K562 (cell line): ENCODE measurements around the gene MX1. TPM values are rescaled to one million over a fixed set of nuclear protein-coding genes. Genes with fewer than 3 reads are reported as not detected.
A peak's percentile ranks its signal among the peaks of the same experiment; 100 is the strongest.

Experiments
- ATAC-seq: fragments of 200-7000 bp; cut with Tn5 transposase; 3 replicates; pipeline ENCODE4 v1.9.1; 2020; ENCODE audit warnings: moderate library complexity
- BruUV-seq: library from RNA; stranded (reverse); fragments of 400-500 nt; replicated peaks from 2 replicates; lab custom pipeline; 2021; lab: Mats Ljungman, UMichigan
- CTCF ChIA-PET: fragments of 300-600 bp; formaldehyde crosslinking; extraction: SDS; loops from one replicate; lab custom pipeline; 2021; ENCODE audit warnings: low intra/inter-chr PET ratio; lab: Yijun Ruan, JAX
- POLR2A ChIA-PET: fragments of 300-600, 350-650 bp; sonication (Branson Sonifier 250); formaldehyde crosslinking; extraction: SDS; loops from one replicate; lab custom pipeline; 2021; ENCODE audit warnings: antibody characterized with exemption, inconsistent platforms; lab: Yijun Ruan, JAX
- DNase-seq, 4 experiments: peaks; one replicate each; pipeline versions ENCODE4 v3.0.0 to v3.0.0-alpha.2; 2011 to 2018; ENCODE audit warnings: low spot score in 3 of 4, mixed read lengths in 3 of 4; ENCODE audit errors: extremely low read depth in 1 of 4
- FAIRE-seq: peaks from 2 replicates; lab custom pipeline; 2011; peaks lifted over from hg19 to GRCh38; lab: Jason Lieb, UNC
- H2AFZ ChIP-seq: 2 replicates; pipeline ENCODE4 v1.6.0; 2011; ENCODE audit warnings: low read depth, low read length, control low read depth, inconsistent platforms
- H3K27ac ChIP-seq: fragments of 200-600 bp; 3 replicates; pipeline ENCODE4 v1.8.0; 2011; ENCODE audit warnings: low read depth, mild to moderate bottlenecking, control low read depth, inconsistent platforms, low read length, moderate library complexity, mixed read lengths; ENCODE audit errors: extremely low read depth
- H3K27me3 ChIP-seq, 2 experiments: fragments of 300-600 bp in 1 of 2; 2 replicates in 1 of 2; 3 replicates in 1 of 2; pipeline versions ENCODE4 v1.6.0 to v1.8.0; 2011; ENCODE audit warnings: inconsistent platforms in 2 of 2, low read length in 2 of 2, mild to moderate bottlenecking in 1 of 2, mixed read lengths in 1 of 2, moderate library complexity in 1 of 2; ENCODE audit not compliant: control insufficient read depth in 2 of 2, insufficient read depth in 2 of 2
- H3K36me3 ChIP-seq: fragments of 300-600 bp; 3 replicates; pipeline ENCODE4 v1.8.0; 2011; ENCODE audit warnings: mild to moderate bottlenecking, low read length, inconsistent platforms; ENCODE audit not compliant: control insufficient read depth, insufficient read depth
- H3K4me1 ChIP-seq, 2 experiments: fragments of 200-600 bp in 1 of 2; replicated peaks in 1 of 2; 2 replicates in 1 of 2; 3 replicates in 1 of 2; pipeline versions ENCODE4 v1.5.1 to v1.8.0; 2011; ENCODE audit warnings: inconsistent platforms in 2 of 2, low read length in 2 of 2, mild to moderate bottlenecking in 1 of 2, mixed read lengths in 1 of 2, moderate library complexity in 1 of 2; ENCODE audit not compliant: control insufficient read depth in 2 of 2, insufficient read depth in 2 of 2
- H3K4me2 ChIP-seq: 2 replicates; pipeline ENCODE4 v1.6.1; 2011; ENCODE audit warnings: low read length, control low read depth, inconsistent platforms, mixed read lengths; ENCODE audit not compliant: insufficient read depth
- H3K4me3 ChIP-seq: fragments of 200-600 bp; sonication (generic), shearing (Covaris generic); 2 replicates; pipeline ENCODE4 v1.5.1; 2016; ENCODE audit warnings: control low read depth, inconsistent platforms
- H3K79me2 ChIP-seq: fragments of 200-600 bp; 3 replicates; pipeline ENCODE4 v1.8.0; 2011; ENCODE audit warnings: low read length, inconsistent platforms; ENCODE audit not compliant: control insufficient read depth, insufficient read depth
- H3K9ac ChIP-seq, 2 experiments: 2 replicates each; pipeline versions ENCODE4 v1.6.0 to v1.6.1; 2011; ENCODE audit warnings: low read depth in 2 of 2, low read length in 2 of 2, control low read depth in 1 of 2, inconsistent platforms in 1 of 2, mild to moderate bottlenecking in 1 of 2, mixed read lengths in 1 of 2; ENCODE audit not compliant: insufficient read depth in 1 of 2
- H3K9me1 ChIP-seq: one replicate; pipeline ENCODE4 v1.6.0; 2011; ENCODE audit warnings: inconsistent platforms, mild to moderate bottlenecking, low read length, moderate library complexity; ENCODE audit not compliant: control insufficient read depth, insufficient read depth
- H3K9me3 ChIP-seq: replicated peaks from 2 replicates; pipeline ENCODE4 v1.5.1; 2011; ENCODE audit warnings: low read depth, low read length, inconsistent platforms; ENCODE audit not compliant: control insufficient read depth, insufficient read depth
- H4K20me1 ChIP-seq: replicated peaks from 2 replicates; pipeline ENCODE4 v1.6.1; 2011; ENCODE audit warnings: low read length, inconsistent platforms, mixed read lengths; ENCODE audit not compliant: control insufficient read depth, insufficient read depth
- BRF1 ChIP-seq: IDR thresholded peaks from 3 replicates; pipeline ENCODE4 v1.6.1; 2011; ENCODE audit warnings: borderline replicate concordance, mild to moderate bottlenecking; ENCODE audit not compliant: insufficient read length; ENCODE audit errors: extremely low read depth
- ELF1 ChIP-seq: fragments of 200-800 bp; sonication (Bioruptor generic); IDR thresholded peaks from 2 replicates; pipeline ENCODE4 v1.6.1; 2016; ENCODE audit warnings: missing genetic modification characterization, missing compliant biosample characterization
- FOSL1 ChIP-seq: fragments of 200-800 bp; sonication (Bioruptor generic); conservative IDR thresholded peaks from 2 replicates; pipeline ENCODE4 v1.6.1; 2016; ENCODE audit warnings: missing genetic modification characterization, missing compliant biosample characterization
- NR2F6 ChIP-seq: fragments of 450-650 bp; formaldehyde crosslinking; IDR thresholded peaks from 2 replicates; pipeline ENCODE4 v1.4.0; 2020; ENCODE audit warnings: mild to moderate bottlenecking
- PPARD ChIP-seq: fragments of 250-450 bp; sonication (Bioruptor Pico); IDR thresholded peaks from 2 replicates; pipeline ENCODE4 v1.8.0; 2022; ENCODE audit warnings: inconsistent platforms, mild to moderate bottlenecking, moderate library complexity
- RBM22 ChIP-seq: fragments of 200-400 bp; formaldehyde crosslinking; IDR thresholded peaks from 2 replicates; pipeline ENCODE4 v1.6.1; 2018; ENCODE audit warnings: low read length, low read depth; ENCODE audit not compliant: poor library complexity, severe bottlenecking
- TAF1 ChIP-seq: IDR thresholded peaks from 2 replicates; pipeline ENCODE4 v1.6.1; 2011; ENCODE audit warnings: mild to moderate bottlenecking, low read length, moderate library complexity; ENCODE audit not compliant: insufficient read depth, control insufficient read depth, severe bottlenecking; ENCODE audit errors: extremely low read depth
- ZNF57 ChIP-seq: fragments of 450-650 bp; formaldehyde crosslinking; IDR thresholded peaks from 2 replicates; pipeline ENCODE4 v1.4.0; 2020; ENCODE audit warnings: mild to moderate bottlenecking, moderate library complexity
- ZNF668 ChIP-seq: fragments of 250-450 bp; sonication (Bioruptor Pico); IDR thresholded peaks from 2 replicates; pipeline ENCODE4 v1.8.0; 2022; ENCODE audit warnings: mild to moderate bottlenecking, inconsistent platforms
- WGBS: fragments of 100-300 bp; shearing (Covaris generic); methylation state at CpG from one replicate; pipeline ENCODE4 v1.1.6; 2016; ENCODE audit warnings: low coverage, mixed read lengths; ENCODE audit not compliant: insufficient coverage; ENCODE audit errors: missing lambda C conversion rate; 5-methylcytosine and 5-hydroxymethylcytosine counted together
- in situ Hi-C: fragments of 300-500 bp; cut with MboI; formaldehyde crosslinking; loops from 4 replicates; pipeline ENCODE4 v1.15.0; 2018; ENCODE audit warnings: inconsistent platforms, mixed read lengths
- intact Hi-C: fragments of 100-400 bp; cut with micrococcal nuclease; formaldehyde crosslinking; loops from 2 replicates; pipeline ENCODE4 v1.14.2; 2022
- polyA plus RNA-seq, 8 experiments: library from polyadenylated mRNA; depleted of rRNA in 4 of 8; stranded (reverse) in 5 of 8; unstranded in 3 of 8; fragments of >200 nt; fragmentation: Nextera tagmentation in 2 of 8; fragmentation: Illumina TruSeq in 1 of 8; extraction: Ambion mirVana in 2 of 8; extraction: Trizol in 1 of 8; gene quantifications; 2 replicates each; pipeline versions ENCODE4 v1.2.1 to v1.2.3, GENCODE V29; 2011 to 2014; ENCODE audit warnings: inconsistent platforms in 1 of 8, missing spikeins in 1 of 8
- total RNA-seq, 7 experiments: library from RNA; depleted of rRNA in 6 of 7; stranded (reverse); fragments of >200 nt in 6 of 7; fragmentation: Illumina TruSeq in 2 of 7; extraction: Trizol in 2 of 7; gene quantifications; 2 replicates each; pipeline versions ENCODE4 v1.2.1 to v1.2.3, GENCODE V29; 2011 to 2021; ENCODE audit warnings: low replicate concordance in 1 of 7
- TF ChIP-seq, protein P1 (sequence below): fragments of 250-450 bp; sonication (Bioruptor Pico); IDR thresholded peaks from 2 replicates; pipeline ENCODE4 v1.4.0; 2020; ENCODE audit warnings: mild to moderate bottlenecking, moderate library complexity
- TF ChIP-seq, protein P2 (sequence below): conservative IDR thresholded peaks from 2 replicates; pipeline ENCODE4 v1.6.1; 2011; ENCODE audit warnings: low read depth, mild to moderate bottlenecking, low read length; ENCODE audit not compliant: control insufficient read depth
- TF ChIP-seq, protein P3 (sequence below): fragments of 250-450 bp; sonication (Bioruptor Pico); IDR thresholded peaks from 2 replicates; pipeline ENCODE4 v1.8.0; 2022; ENCODE audit warnings: moderate library complexity, mild to moderate bottlenecking, inconsistent platforms
- TF ChIP-seq, protein P4 (sequence below), 2 experiments: fragments of 450-650 bp in 1 of 2; sonication (generic) in 1 of 2; formaldehyde crosslinking in 1 of 2; IDR thresholded peaks in 1 of 2; conservative IDR thresholded peaks in 1 of 2; 2 replicates each; pipeline versions ENCODE4 v1.6.1 to v1.8.1; 2016 to 2023; ENCODE audit warnings: mild to moderate bottlenecking in 2 of 2, moderate library complexity in 2 of 2, inconsistent platforms in 1 of 2, missing genetic modification reagents in 1 of 2

The MX1 gene
- total and polyA plus RNA-seq, 9 of the 15 experiments (the other 6 are each of a cell fraction or from before 2014, with no cell fraction given): 0.07 to 0.51 (median 0.21) TPM; not detected in 5

DNA sequence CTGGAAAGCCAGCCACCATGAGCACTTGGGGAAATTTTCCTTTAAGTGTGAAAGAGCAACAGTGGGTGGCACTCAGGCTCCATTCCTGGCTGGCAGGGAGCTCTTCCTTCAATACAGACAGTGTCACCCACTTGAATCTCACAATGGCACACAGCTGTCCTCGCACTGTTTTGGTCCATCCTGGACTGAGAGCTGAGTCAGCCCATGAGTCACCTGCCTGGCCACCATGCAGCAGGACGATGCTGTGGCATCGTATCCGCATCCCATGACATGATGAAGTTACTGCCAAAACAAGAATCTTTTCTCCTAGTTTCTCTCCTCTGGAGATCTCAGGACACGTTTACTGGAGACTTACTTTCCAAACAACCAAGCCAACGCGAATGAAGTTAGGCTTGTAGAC lies 75.9 kb downstream of the MX1 start:
- no peaks in the 10 kb centered on the region for H3K36me3 ChIP-seq
- FAIRE-seq (no peak), ATAC-seq (no peak), DNase-seq (no peak)
- no peak overlapping the region for H3K4me2 ChIP-seq
- no peak overlapping the region for H2AFZ ChIP-seq
- no peaks in the 10 kb centered on the region for H3K9me3 ChIP-seq
- POLR2A ChIA-PET: no interaction called here
- H3K9me1 ChIP-seq: peaks cover 6% of the 10 kb centered on the region
- no peak overlapping the region for H3K9ac ChIP-seq
- peaks cover 7% of the 10 kb centered on the region; the same call in 1 of the 2 replicates for H4K20me1 ChIP-seq
- H3K27me3 ChIP-seq: peaks cover 33 to 47% of the 10 kb centered on the region in 2 experiments
- in situ Hi-C loops: no loop called here
- no TSS peak for BruUV-seq
- WGBS: 0% methylated on average over 7 of the region's 7 CpGs
- H3K27ac ChIP-seq: no peak overlapping the region
- H3K4me3 ChIP-seq: no peak overlapping the region
- intact Hi-C loops: no loop called here
- TF ChIP-seq FOSL1 (peak; percentile 63), ZNF668 (no peak), TAF1 (no peak), PPARD (CRISPR knock-in tag) (no peak), ZNF57 (no peak), RBM22 (no peak), ELF1 (tag) (no peak), NR2F6 (CRISPR knock-in tag) (no peak), BRF1 (no peak)
- TF ChIP-seq, protein P1, sequence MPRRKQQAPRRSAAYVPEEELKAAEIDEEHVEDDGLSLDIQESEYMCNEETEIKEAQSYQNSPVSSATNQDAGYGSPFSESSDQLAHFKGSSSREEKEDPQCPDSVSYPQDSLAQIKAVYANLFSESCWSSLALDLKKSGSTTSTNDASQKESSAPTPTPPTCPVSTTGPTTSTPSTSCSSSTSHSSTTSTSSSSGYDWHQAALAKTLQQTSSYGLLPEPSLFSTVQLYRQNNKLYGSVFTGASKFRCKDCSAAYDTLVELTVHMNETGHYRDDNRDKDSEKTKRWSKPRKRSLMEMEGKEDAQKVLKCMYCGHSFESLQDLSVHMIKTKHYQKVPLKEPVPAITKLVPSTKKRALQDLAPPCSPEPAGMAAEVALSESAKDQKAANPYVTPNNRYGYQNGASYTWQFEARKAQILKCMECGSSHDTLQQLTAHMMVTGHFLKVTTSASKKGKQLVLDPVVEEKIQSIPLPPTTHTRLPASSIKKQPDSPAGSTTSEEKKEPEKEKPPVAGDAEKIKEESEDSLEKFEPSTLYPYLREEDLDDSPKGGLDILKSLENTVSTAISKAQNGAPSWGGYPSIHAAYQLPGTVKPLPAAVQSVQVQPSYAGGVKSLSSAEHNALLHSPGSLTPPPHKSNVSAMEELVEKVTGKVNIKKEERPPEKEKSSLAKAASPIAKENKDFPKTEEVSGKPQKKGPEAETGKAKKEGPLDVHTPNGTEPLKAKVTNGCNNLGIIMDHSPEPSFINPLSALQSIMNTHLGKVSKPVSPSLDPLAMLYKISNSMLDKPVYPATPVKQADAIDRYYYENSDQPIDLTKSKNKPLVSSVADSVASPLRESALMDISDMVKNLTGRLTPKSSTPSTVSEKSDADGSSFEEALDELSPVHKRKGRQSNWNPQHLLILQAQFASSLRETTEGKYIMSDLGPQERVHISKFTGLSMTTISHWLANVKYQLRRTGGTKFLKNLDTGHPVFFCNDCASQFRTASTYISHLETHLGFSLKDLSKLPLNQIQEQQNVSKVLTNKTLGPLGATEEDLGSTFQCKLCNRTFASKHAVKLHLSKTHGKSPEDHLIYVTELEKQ (CRISPR knock-in tag): no peak
- TF ChIP-seq, protein P2, sequence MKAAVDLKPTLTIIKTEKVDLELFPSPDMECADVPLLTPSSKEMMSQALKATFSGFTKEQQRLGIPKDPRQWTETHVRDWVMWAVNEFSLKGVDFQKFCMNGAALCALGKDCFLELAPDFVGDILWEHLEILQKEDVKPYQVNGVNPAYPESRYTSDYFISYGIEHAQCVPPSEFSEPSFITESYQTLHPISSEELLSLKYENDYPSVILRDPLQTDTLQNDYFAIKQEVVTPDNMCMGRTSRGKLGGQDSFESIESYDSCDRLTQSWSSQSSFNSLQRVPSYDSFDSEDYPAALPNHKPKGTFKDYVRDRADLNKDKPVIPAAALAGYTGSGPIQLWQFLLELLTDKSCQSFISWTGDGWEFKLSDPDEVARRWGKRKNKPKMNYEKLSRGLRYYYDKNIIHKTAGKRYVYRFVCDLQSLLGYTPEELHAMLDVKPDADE: no peak
- TF ChIP-seq, protein P3, sequence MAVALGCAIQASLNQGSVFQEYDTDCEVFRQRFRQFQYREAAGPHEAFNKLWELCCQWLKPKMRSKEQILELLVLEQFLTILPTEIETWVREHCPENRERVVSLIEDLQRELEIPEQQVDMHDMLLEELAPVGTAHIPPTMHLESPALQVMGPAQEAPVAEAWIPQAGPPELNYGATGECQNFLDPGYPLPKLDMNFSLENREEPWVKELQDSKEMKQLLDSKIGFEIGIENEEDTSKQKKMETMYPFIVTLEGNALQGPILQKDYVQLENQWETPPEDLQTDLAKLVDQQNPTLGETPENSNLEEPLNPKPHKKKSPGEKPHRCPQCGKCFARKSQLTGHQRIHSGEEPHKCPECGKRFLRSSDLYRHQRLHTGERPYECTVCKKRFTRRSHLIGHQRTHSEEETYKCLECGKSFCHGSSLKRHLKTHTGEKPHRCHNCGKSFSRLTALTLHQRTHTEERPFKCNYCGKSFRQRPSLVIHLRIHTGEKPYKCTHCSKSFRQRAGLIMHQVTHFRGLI (CRISPR knock-in tag): no peak
- TF ChIP-seq, protein P4, sequence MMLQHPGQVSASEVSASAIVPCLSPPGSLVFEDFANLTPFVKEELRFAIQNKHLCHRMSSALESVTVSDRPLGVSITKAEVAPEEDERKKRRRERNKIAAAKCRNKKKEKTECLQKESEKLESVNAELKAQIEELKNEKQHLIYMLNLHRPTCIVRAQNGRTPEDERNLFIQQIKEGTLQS (IDR thresholded peaks at IDR 0.05): peak; percentile 35; the same call in 1 of the 2 replicates
- TF ChIP-seq, protein P4 (CRISPR knock-in tag; conservative IDR thresholded peaks at IDR 0.05): no peak
- CTCF ChIA-PET: no interaction called here
- H3K79me2 ChIP-seq: no peaks in the 10 kb centered on the region
- H3K4me1 ChIP-seq: no peaks in the 10 kb centered on the region; a peak in 1 of 5 replicates
